H1 (cell line): Measurements from ENCODE around the gene IFNGR1. TPM values are rescaled to one million over a fixed set of nuclear protein-coding genes. Genes with fewer than 3 reads are reported as not detected.
"Not testable (repeated sequence)": the region's sequence is repeated elsewhere in the genome, so short reads cannot be mapped to it uniquely, and the experiment has no call there.

ENCODE experiments used
- CTCF ChIA-PET: fragments of 300-600 bp; sonication (Branson Sonifier 250); formaldehyde crosslinking; loops from one replicate; lab custom pipeline; 2021; ENCODE audit not compliant: partially characterized antibody; lab: Charles Lee
- POLR2A ChIA-PET: fragments of 300-600 bp; sonication (Branson Sonifier 250); formaldehyde crosslinking; loops from one replicate; lab custom pipeline; 2021; ENCODE audit warnings: inconsistent platforms; ENCODE audit not compliant: partially characterized antibody; lab: Charles Lee
- DNase-seq, 2 experiments: peaks; one replicate each; pipeline versions ENCODE4 v3.0.0 to v3.0.0-alpha.2; 2010 to 2022; ENCODE audit warnings: low spot score in 2 of 2, low read depth in 1 of 2, mixed read lengths in 1 of 2
- FAIRE-seq: peaks from 2 replicates; lab custom pipeline; 2011; peaks lifted over from hg19 to GRCh38; lab: Jason Lieb, UNC
- H2AFZ ChIP-seq: 2 replicates; pipeline ENCODE4 v1.8.1; 2012; ENCODE audit warnings: low read length, inconsistent platforms
- H2AK5ac ChIP-seq: 2 replicates; pipeline ENCODE4 v1.6.1; 2013; ENCODE audit warnings: low read depth, low read length
- H2BK120ac ChIP-seq: replicated peaks from 2 replicates; pipeline ENCODE3; 2013; ENCODE audit warnings: low read depth, low read length, inconsistent platforms
- H2BK12ac ChIP-seq: 2 replicates; pipeline ENCODE4 v1.6.1; 2013; ENCODE audit warnings: low read depth, low read length
- H2BK15ac ChIP-seq: 2 replicates; pipeline ENCODE4 v1.6.1; 2013; ENCODE audit warnings: low read length
- H2BK20ac ChIP-seq: 2 replicates; pipeline ENCODE4 v1.6.1; 2013; ENCODE audit warnings: low read length
- H2BK5ac ChIP-seq: 2 replicates; pipeline ENCODE4 v1.6.1; 2013; ENCODE audit warnings: low read depth, low read length
- H3K14ac ChIP-seq: 2 replicates; pipeline ENCODE4 v1.6.1; 2013; ENCODE audit warnings: inconsistent platforms; ENCODE audit not compliant: insufficient read length
- H3K18ac ChIP-seq: 2 replicates; pipeline ENCODE4 v1.6.1; 2013; ENCODE audit warnings: low read length; ENCODE audit errors: extremely low read depth
- H3K23ac ChIP-seq: 2 replicates; pipeline ENCODE4 v1.6.1; 2013; ENCODE audit warnings: inconsistent platforms; ENCODE audit not compliant: insufficient read length
- H3K23me2 ChIP-seq: 2 replicates; pipeline ENCODE4 v1.6.1; 2013; ENCODE audit warnings: low read depth, low read length
- H3K27ac ChIP-seq: 2 replicates; pipeline ENCODE4 v1.6.1; 2011; ENCODE audit warnings: low read depth, low read length, inconsistent platforms
- H3K27me3 ChIP-seq, 4 experiments: replicated peaks in 1 of 4; 1 replicate in 1 of 4; 2 replicates in 3 of 4; pipeline versions ENCODE4 v1.6.1 to v1.8.1; 2011 to 2013; ENCODE audit warnings: low read length in 3 of 4, mild to moderate bottlenecking in 3 of 4, inconsistent platforms in 2 of 4, mixed read lengths in 2 of 4, moderate library complexity in 1 of 4; ENCODE audit not compliant: control insufficient read depth in 3 of 4, insufficient read depth in 3 of 4; ENCODE audit errors: extremely low read depth in 1 of 4
- H3K36me3 ChIP-seq, 4 experiments: 2 replicates each; pipeline versions ENCODE4 v1.6.1 to v1.8.1; 2011 to 2013; ENCODE audit warnings: mild to moderate bottlenecking in 4 of 4, low read length in 3 of 4, moderate library complexity in 2 of 4, control low read depth in 1 of 4, inconsistent platforms in 1 of 4; ENCODE audit not compliant: insufficient read depth in 4 of 4, control insufficient read depth in 2 of 4
- H3K4ac ChIP-seq: replicated peaks from 2 replicates; pipeline ENCODE3; 2013; ENCODE audit warnings: low read length, low read depth, mixed read lengths, inconsistent platforms; ENCODE audit not compliant: insufficient read length
- H3K4me1 ChIP-seq, 4 experiments: replicated peaks in 1 of 4; 1 replicate in 1 of 4; 2 replicates in 3 of 4; pipeline versions ENCODE4 v1.6.1 to v1.8.1; 2011 to 2013; ENCODE audit warnings: low read length in 3 of 4, inconsistent platforms in 2 of 4, mixed read lengths in 1 of 4; ENCODE audit not compliant: insufficient read depth in 4 of 4, control insufficient read depth in 3 of 4
- H3K4me2 ChIP-seq, 2 experiments: 2 replicates each; pipeline versions ENCODE4 v1.6.1 to v1.8.1; 2011 to 2013; ENCODE audit warnings: low read depth in 2 of 2, low read length in 2 of 2, control low read depth in 1 of 2, inconsistent platforms in 1 of 2, mild to moderate bottlenecking in 1 of 2; ENCODE audit not compliant: insufficient read depth in 1 of 2
- H3K4me3 ChIP-seq, 4 experiments: fragments of 200-600, 300-600 bp in 1 of 4; sonication (generic), shearing (Covaris generic), sonication (Bioruptor Twin) in 1 of 4; 2 replicates each; pipeline versions ENCODE4 v1.5.1 to v1.8.1; 2011 to 2016; ENCODE audit warnings: low read length in 4 of 4, low read depth in 3 of 4, control low read depth in 2 of 4, inconsistent platforms in 2 of 4, mild to moderate bottlenecking in 2 of 4, mixed read lengths in 1 of 4, moderate library complexity in 1 of 4; ENCODE audit not compliant: insufficient read depth in 2 of 4; ENCODE audit errors: extremely low read depth in 1 of 4
- H3K56ac ChIP-seq: replicated peaks from 2 replicates; pipeline ENCODE3; 2013; ENCODE audit warnings: low read depth, mild to moderate bottlenecking, mixed read lengths, low read length, inconsistent platforms; ENCODE audit not compliant: insufficient read length
- H3K79me1 ChIP-seq: 2 replicates; pipeline ENCODE4 v1.6.1; 2013; ENCODE audit warnings: low read depth, low read length, control low read depth
- H3K79me2 ChIP-seq, 2 experiments: 2 replicates each; pipeline versions ENCODE4 v1.6.1 to v1.8.1; 2012 to 2013; ENCODE audit warnings: low read length in 2 of 2, mild to moderate bottlenecking in 2 of 2, inconsistent platforms in 1 of 2; ENCODE audit not compliant: insufficient read depth in 2 of 2, control insufficient read depth in 1 of 2
- H3K9ac ChIP-seq, 4 experiments: replicated peaks in 1 of 4; 1 replicate in 1 of 4; 2 replicates in 3 of 4; pipeline versions ENCODE4 v1.6.1 to v1.8.1; 2011 to 2013; ENCODE audit warnings: low read depth in 3 of 4, low read length in 3 of 4, control low read depth in 2 of 4, mild to moderate bottlenecking in 2 of 4, moderate library complexity in 2 of 4, inconsistent platforms in 1 of 4; ENCODE audit errors: extremely low read depth in 1 of 4
- H3K9me3 ChIP-seq, 2 experiments: 2 replicates each; pipeline versions ENCODE4 v1.6.1 to v1.8.1; 2012 to 2013; ENCODE audit warnings: mild to moderate bottlenecking in 2 of 2, moderate library complexity in 2 of 2, control low read depth in 1 of 2, inconsistent platforms in 1 of 2, low read depth in 1 of 2, low read length in 1 of 2, mixed read lengths in 1 of 2; ENCODE audit not compliant: insufficient read depth in 2 of 2
- H4K20me1 ChIP-seq, 2 experiments: replicated peaks in 1 of 2; 2 replicates each; pipeline versions ENCODE3 to v1.8.1; 2011 to 2013; ENCODE audit warnings: inconsistent platforms in 2 of 2, low read length in 2 of 2, mild to moderate bottlenecking in 1 of 2; ENCODE audit not compliant: insufficient read depth in 2 of 2, control insufficient read depth in 1 of 2
- H4K5ac ChIP-seq: 2 replicates; pipeline ENCODE4 v1.6.1; 2013; ENCODE audit warnings: low read length, low read depth, mixed read lengths, inconsistent platforms; ENCODE audit not compliant: insufficient read length
- H4K8ac ChIP-seq: 2 replicates; pipeline ENCODE4 v1.8.0; 2013; ENCODE audit warnings: mild to moderate bottlenecking, moderate library complexity, low read length, inconsistent platforms; ENCODE audit not compliant: insufficient read depth; ENCODE audit errors: extremely low read depth
- H4K91ac ChIP-seq: replicated peaks from 2 replicates; pipeline ENCODE3; 2013; ENCODE audit warnings: low read length, mixed read lengths, inconsistent platforms; ENCODE audit not compliant: insufficient read length
- EGR1 ChIP-seq: IDR thresholded peaks from 2 replicates; pipeline ENCODE4 v1.6.1; 2011; ENCODE audit warnings: low read depth, low read length, borderline replicate concordance
- TAF1 ChIP-seq: IDR thresholded peaks from 2 replicates; pipeline ENCODE4 v1.6.1; 2011; ENCODE audit warnings: mild to moderate bottlenecking, low read depth, low read length
- WGBS, 2 experiments: shearing (Covaris generic) in 1 of 2; methylation state at CpG; one replicate each; pipeline versions ENCODE4 v1.1.6 to v1.1.7; 2013 to 2015; ENCODE audit warnings: low lambda C conversion rate in 2 of 2, mixed read lengths in 2 of 2, inconsistent platforms in 1 of 2, low coverage in 1 of 2, missing lambda C conversion rate in 1 of 2; ENCODE audit not compliant: insufficient replicate concordance in 2 of 2, insufficient coverage in 1 of 2, insufficient read length in 1 of 2; ENCODE audit errors: extremely low coverage in 1 of 2, missing lambda C conversion rate in 1 of 2; 5-methylcytosine and 5-hydroxymethylcytosine counted together
- polyA plus RNA-seq, 7 experiments: library from polyadenylated mRNA; depleted of rRNA in 3 of 7; stranded (reverse) in 5 of 7; unstranded in 2 of 7; fragments of >200 nt in 5 of 7; fragments of 200-250 nt in 2 of 7; gene quantifications; 1 replicate in 5 of 7; 2 replicates in 1 of 7; 4 replicates in 1 of 7; pipeline versions ENCODE4 v1.2.1 to v1.2.3, GENCODE V29; 2011 to 2013; ENCODE audit warnings: missing spikeins in 2 of 7, mixed read lengths in 2 of 7
- total RNA-seq: library from RNA; stranded (reverse); fragmentation: NEBNext Ultra II Directional; extraction: Animal tissue kit (Norgen Biotek cat#: 25700); gene quantifications from 2 replicates; pipeline ENCODE4 v1.2.1, GENCODE V29; 2021

Gene IFNGR1
- total and polyA plus RNA-seq, 2 of the 8 experiments (the other 6 are each of a cell fraction or from before 2014, with no cell fraction given), result 9.7 to 20.9 TPM

- no peaks in the 10 kb centered on the region for H3K79me1 ChIP-seq
- H3K23ac ChIP-seq, result no peak overlapping the region
- no peak overlapping the region for H3K4me3 ChIP-seq
- no peaks in the 10 kb centered on the region for H3K79me2 ChIP-seq
- no peak overlapping the region for H4K5ac ChIP-seq
- H2AFZ ChIP-seq, result no peak overlapping the region
- no peaks in the 10 kb centered on the region for H3K36me3 ChIP-seq
- no peak overlapping the region for H2BK12ac ChIP-seq
- H3K4ac ChIP-seq, result no peak overlapping the region
- no peak overlapping the region for H2BK120ac ChIP-seq
- H3K18ac ChIP-seq, result no peak overlapping the region
- no peaks in the 10 kb centered on the region for H3K27me3 ChIP-seq
- no peak overlapping the region for H2BK15ac ChIP-seq
- WGBS, 2 experiments, result 86% methylated on average over 1 of the region's 1 CpG; no CpG with 5 or more reads in 1 of the 2 experiments
- no peak overlapping the region for H3K56ac ChIP-seq
- H3K14ac ChIP-seq, result no peak overlapping the region
- no peak for TF ChIP-seq EGR1
- TF ChIP-seq TAF1, result no peak
- H3K23me2 ChIP-seq, result no peaks in the 10 kb centered on the region
- no peak overlapping the region for H2AK5ac ChIP-seq
- H3K9me3 ChIP-seq, result peaks cover 3 to 11% of the 10 kb centered on the region in 2 experiments; a peak in 1 of 4 replicates
- no peak overlapping the region for H3K4me2 ChIP-seq
- no peaks in the 10 kb centered on the region for H3K4me1 ChIP-seq
- H3K27ac ChIP-seq, result no peak overlapping the region
- POLR2A ChIA-PET, result no interaction called here
- H2BK5ac ChIP-seq, result no peak overlapping the region
- CTCF ChIA-PET, result no interaction called here
- no peak overlapping the region for H2BK20ac ChIP-seq
- DNase-seq, result no peak
- FAIRE-seq, result no peak
- H4K8ac ChIP-seq, result no peak overlapping the region
- no peak overlapping the region for H3K9ac ChIP-seq
- no peak overlapping the region for H4K91ac ChIP-seq
- H4K20me1 ChIP-seq, result no peaks in the 10 kb centered on the region
These were observed 35.8 kb upstream of the IFNGR1 start for GRCh38 chr6:137254966-137255365.

- DNase-seq, H3K23ac ChIP-seq, H2BK20ac ChIP-seq, H3K27me3 ChIP-seq, H2AK5ac ChIP-seq, H3K56ac ChIP-seq, H2AFZ ChIP-seq, H3K18ac ChIP-seq, H3K4me3 ChIP-seq, H4K5ac ChIP-seq, H3K4me2 ChIP-seq, H4K8ac ChIP-seq, H3K23me2 ChIP-seq, H3K79me1 ChIP-seq, H2BK120ac ChIP-seq, H3K9ac ChIP-seq, H4K20me1 ChIP-seq, H3K14ac ChIP-seq, CTCF ChIA-PET, H2BK5ac ChIP-seq, H3K36me3 ChIP-seq, H2BK12ac ChIP-seq, POLR2A ChIA-PET, H3K79me2 ChIP-seq, H3K4ac ChIP-seq, H3K27ac ChIP-seq, FAIRE-seq, H4K91ac ChIP-seq, H3K4me1 ChIP-seq, H2BK15ac ChIP-seq: not testable (repeated sequence)
- 89% methylated on average over 2 of the region's 2 CpGs; no CpG with 5 or more reads in 1 of the 2 experiments for WGBS, 2 experiments
- H3K9me3 ChIP-seq, result peaks cover 3 to 11% of the 10 kb centered on the region in 2 experiments; a peak in 1 of 4 replicates
These were observed 35.2 kb upstream of the IFNGR1 start for GRCh38 chr6:137254430-137254829.
